HG03196 (cell line): ENCODE measurements around the gene CAPNS2.

Source experiments
- ATAC-seq: cut with Tn5 transposase; IDR thresholded peaks from one replicate; pipeline ENCODE4 v1.9.1; 2021; ENCODE audit not compliant: unreplicated experiment

The CAPNS2 gene

GRCh38 chr16:55566432-55567175, at the start of gene CAPNS2:
TSS of gene CAPNS2 (plus strand) at chr16:55566684. CDS start at chr16:55566757, 73 bp downstream.
- no peak for ATAC-seq

DNA sequence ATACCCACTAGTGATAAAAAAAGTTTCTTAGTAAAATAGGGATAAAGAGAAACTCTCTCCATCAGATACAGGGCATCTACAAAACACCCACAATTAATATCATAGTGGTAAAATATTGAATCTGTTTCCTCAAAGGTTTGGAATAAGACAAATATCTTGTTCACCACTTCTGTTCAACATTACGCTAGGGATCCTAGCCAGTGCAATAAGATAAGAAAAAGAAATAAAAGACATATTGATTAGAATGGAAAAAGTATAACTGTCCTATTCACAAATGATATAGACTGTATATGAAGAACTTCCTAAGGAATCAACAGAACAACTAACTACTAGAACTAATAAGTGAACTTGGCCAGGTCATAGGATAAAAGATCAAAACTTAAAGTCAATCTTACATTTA, 44.7 kb upstream of the CAPNS2 start:
- no peak for ATAC-seq

- no peak for ATAC-seq
Measured at GRCh38 chr16:55526441-55526840, 40.0 kb upstream of the CAPNS2 start.

- ATAC-seq, result no peak
Measured at GRCh38 chr16:55527885-55528284, 38.6 kb upstream of the CAPNS2 start.

GRCh38 chr16:55529018-55529417, 37.5 kb upstream of the CAPNS2 start:
- no peak for ATAC-seq

GRCh38 chr16:55530316-55530856, 36.1 kb upstream of the CAPNS2 start:
- ATAC-seq, result no peak

GRCh38 chr16:55532227-55532626, 34.3 kb upstream of the CAPNS2 start:
- no peak for ATAC-seq

GRCh38 chr16:55534756-55535155, 31.7 kb upstream of the CAPNS2 start:
- no peak for ATAC-seq

DNA sequence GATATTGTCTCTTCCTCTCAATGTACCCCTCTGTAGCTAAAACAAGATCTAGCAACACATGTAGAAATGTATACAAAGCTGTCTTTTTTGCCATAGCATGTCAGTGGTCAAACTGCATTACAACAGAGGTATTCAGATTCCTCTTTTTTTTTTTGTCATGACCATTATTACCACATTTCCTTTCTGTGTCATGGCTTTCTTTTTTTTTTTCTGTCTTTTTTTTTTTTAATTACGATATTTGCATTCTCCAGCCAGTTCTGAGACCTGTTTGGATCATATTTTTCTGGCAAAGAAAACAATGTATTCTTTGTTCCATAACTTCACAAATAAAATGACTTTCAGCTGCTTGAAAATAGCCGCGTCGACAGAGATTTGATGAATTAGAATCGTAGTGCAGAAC, 27.4 kb upstream of the CAPNS2 start:
- no peak for ATAC-seq

DNA sequence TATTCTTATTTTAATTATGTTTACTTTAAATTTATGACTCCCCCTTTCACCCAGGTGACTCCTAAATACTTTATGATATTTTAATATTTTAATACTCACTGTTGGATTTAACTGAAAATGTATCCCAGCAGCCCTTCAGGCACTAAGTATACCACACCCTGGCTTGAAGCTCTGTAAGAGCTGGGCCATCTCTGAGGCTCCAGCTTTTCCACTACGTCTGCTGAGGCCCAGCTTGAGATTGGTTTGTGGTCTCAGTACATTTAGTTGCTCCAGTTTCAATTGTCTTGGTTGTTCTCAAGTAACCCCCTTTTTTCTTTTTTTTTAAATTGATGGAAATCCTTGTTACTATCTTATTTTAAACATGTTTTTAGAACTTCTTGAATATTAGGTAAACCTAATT, 27.0 kb upstream of the CAPNS2 start:
- ATAC-seq, result no peak

DNA sequence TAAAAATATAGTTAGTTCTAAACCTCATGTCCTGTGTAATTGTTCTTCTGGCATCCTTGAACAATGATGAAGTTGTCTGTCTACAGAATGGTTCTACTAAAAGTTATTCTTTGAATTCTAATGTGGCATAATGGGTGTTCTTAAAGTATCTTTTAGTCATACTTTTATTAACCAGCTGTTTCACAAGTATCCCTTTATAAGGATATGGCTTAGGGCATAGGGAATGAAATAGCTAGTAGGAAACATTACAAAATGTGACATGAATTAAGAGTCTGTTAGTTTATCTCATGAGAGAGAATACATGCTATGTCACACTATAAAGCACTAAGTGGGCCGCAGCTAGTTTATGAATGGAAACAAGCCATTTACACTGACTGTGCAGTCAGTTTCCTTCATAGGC, 26.3 kb upstream of the CAPNS2 start:
- ATAC-seq, result no peak

- ATAC-seq, result no peak
Measured at GRCh38 chr16:55542459-55543082, 23.9 kb upstream of the CAPNS2 start.

DNA sequence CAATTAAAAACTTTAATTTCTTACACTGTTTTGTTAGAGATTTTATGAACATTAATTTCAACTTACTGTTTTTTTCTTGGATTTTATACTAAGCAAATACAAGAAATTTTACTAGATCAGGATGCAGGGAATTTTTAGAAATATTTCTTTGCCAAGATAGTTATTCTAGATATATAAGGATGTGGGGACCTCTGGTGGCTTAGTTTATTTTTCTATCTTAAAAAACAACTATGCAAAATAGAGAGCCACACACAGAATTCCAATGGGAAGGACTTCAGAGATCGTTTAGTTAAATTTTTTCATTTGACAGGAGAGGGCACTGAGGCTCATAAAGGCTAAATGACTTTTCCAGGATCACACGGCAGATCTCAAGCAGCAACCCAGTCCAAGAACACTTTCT, 23.0 kb upstream of the CAPNS2 start:
- ATAC-seq, result no peak

GRCh38 chr16:55552621-55553020, 13.9 kb upstream of the CAPNS2 start:
- no peak for ATAC-seq

DNA sequence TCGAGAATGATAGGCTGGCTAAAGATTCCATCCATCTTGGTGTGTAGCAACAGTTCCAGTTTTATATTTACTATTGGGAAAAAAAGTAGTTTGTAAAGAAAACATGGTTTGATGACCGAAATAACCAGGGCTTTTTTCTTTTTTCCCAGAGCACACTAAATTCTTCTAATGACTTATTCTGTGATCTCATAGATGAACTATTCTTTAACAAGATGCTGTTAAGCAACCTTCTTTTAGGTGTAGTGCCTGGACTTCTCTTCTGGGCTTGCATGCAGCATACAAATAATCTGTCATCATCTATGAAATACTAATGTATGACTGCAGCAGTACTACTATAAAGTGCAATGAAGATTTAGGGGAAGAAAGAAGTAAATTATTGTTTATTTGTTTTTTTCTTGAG, 11.0 kb upstream of the CAPNS2 start:
- no peak for ATAC-seq

GRCh38 chr16:55557186-55557585, 9.3 kb upstream of the CAPNS2 start:
- ATAC-seq, result no peak

DNA sequence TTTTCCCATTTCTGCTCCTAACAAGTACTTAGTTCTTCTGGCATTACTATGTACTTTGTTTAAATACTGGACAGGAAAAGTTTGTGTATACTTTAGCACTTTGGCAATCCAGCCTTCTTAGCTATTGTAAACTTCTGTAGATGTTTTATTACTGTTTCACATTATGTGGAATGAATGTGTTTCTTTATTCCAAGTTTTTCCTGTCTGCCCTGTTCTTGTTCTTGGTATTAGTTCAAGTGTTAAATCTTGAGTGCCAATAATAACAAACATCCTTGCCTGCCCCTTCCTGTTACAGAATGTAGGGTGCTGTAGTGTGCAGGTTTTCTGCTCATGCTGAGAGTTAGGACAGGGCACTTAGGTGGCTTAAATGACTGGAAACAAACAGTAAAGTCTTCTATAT, 7.3 kb upstream of the CAPNS2 start:
- ATAC-seq, result no peak

GRCh38 chr16:55559933-55560516, 6.5 kb upstream of the CAPNS2 start:
- no peak for ATAC-seq

DNA sequence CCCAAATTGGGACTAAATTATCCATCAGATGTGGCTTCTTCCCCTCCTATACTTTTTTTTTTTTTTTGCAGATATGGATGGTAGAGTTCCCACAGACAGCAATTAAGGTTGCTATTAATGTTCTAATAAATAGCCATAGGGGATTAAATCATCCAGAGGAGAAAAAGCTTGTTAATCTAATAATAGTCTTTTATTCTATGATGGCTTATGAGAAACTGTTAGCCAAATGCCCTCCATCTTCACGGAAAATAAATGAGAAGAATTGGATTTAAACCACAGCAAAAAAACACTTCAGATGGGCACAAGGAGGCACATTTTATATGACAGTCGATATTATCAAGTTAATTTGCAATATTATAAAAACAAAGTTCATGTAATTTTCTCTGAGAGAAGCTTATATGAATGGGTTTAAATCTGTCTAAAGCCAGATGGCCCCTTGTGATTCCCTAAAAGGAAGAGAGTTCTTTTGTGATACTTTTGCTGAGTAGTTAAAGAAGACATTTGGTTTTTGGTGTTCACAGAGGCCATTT, 5.1 kb upstream of the CAPNS2 start:
- no peak for ATAC-seq

DNA sequence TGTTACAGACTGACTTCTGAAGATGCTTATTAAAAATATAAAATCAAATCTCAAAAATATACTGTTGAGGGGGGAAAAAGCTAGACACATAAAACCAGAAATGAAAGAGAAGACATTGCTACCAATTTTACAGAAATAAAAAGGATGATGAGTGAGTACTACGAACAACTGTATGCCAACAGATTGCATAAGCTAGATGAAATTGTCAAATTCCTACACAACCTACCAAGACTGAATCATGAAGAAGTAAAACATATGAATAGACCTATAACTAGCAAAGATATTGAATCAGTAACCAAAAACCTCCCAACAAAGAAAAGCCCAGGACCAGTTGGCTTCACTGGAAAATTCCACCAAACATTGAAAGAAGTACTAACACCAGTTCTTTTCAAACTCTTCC, 3.5 kb upstream of the CAPNS2 start:
- ATAC-seq, result no peak

DNA sequence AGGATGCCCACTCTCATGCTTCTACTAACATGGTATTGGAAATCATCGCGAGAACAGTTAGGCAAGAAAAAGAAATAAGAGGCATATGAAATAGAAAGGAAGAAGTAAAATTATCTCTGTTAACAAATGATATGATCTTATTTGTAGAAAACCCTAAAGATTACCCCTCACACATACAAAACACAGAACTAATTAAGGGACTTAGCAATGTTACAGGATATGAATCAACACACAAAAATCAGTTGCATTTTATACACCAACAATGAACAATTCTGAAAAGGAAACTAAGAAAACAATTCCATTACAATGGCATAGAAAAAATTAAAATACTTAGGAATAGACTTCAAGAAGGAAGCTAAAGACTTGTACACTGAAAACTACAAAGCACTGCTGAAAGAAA, 2.7 kb upstream of the CAPNS2 start:
- no peak for ATAC-seq

GRCh38 chr16:55565086-55565485, 1.4 kb upstream of the CAPNS2 start:
- ATAC-seq, result no peak
